ENCODE measurements around the gene CD300LG.
"Not testable (repeated sequence)": the region's sequence is repeated elsewhere in the genome, so short reads cannot be mapped to it uniquely, and the experiment has no call there.

Gene CD300LG

GRCh38 chr17:43846963-43847371 lies at the start of gene CD300LG:
TSS of gene CD300LG (plus strand) at chr17:43847176. CDS start at chr17:43847217, 41 bp downstream.
- DNase-seq (ENCODE audit: low spot score): no peak

GRCh38 chr17:43798024-43798423 lies 49.0 kb upstream of the CD300LG start:
- DNase-seq (ENCODE audit: low spot score): not testable (repeated sequence)

- DNase-seq (ENCODE audit: low spot score): no peak
These were observed 47.9 kb upstream of the CD300LG start for GRCh38 chr17:43799047-43799446.

GRCh38 chr17:43800736-43801135 lies 46.2 kb upstream of the CD300LG start:
- DNase-seq (ENCODE audit: low spot score): no peak

- DNase-seq (ENCODE audit: low spot score): no peak
These were observed 45.1 kb upstream of the CD300LG start for GRCh38 chr17:43801844-43802243.

GRCh38 chr17:43803758-43804157 lies 43.2 kb upstream of the CD300LG start:
- no peak for DNase-seq (ENCODE audit: low spot score)

GRCh38 chr17:43805117-43805516 lies 41.9 kb upstream of the CD300LG start:
- DNase-seq (ENCODE audit: low spot score): no peak

GRCh38 chr17:43808076-43808475 lies 38.9 kb upstream of the CD300LG start:
- no peak for DNase-seq (ENCODE audit: low spot score)

- no peak for DNase-seq (ENCODE audit: low spot score)
These were observed 37.9 kb upstream of the CD300LG start for GRCh38 chr17:43809121-43809520.

- DNase-seq (ENCODE audit: low spot score): no peak
These were observed 36.7 kb upstream of the CD300LG start for GRCh38 chr17:43810226-43810715.

GRCh38 chr17:43810823-43811222 lies 36.2 kb upstream of the CD300LG start:
- no peak for DNase-seq (ENCODE audit: low spot score)

- no peak for DNase-seq (ENCODE audit: low spot score)
These were observed 34.3 kb upstream of the CD300LG start for GRCh38 chr17:43812396-43813265.

GRCh38 chr17:43813386-43813785 lies 33.6 kb upstream of the CD300LG start:
- no peak for DNase-seq (ENCODE audit: low spot score)

- no peak for DNase-seq (ENCODE audit: low spot score)
These were observed 33.0 kb upstream of the CD300LG start for GRCh38 chr17:43814026-43814425.

GRCh38 chr17:43814714-43815113 lies 32.3 kb upstream of the CD300LG start:
- peak; percentile 70 for DNase-seq (ENCODE audit: low spot score)

- DNase-seq (ENCODE audit: low spot score): no peak
These were observed 30.3 kb upstream of the CD300LG start for GRCh38 chr17:43816336-43817320.

GRCh38 chr17:43817826-43818225 lies 29.1 kb upstream of the CD300LG start:
- DNase-seq (ENCODE audit: low spot score): no peak

GRCh38 chr17:43818966-43819365 lies 28.0 kb upstream of the CD300LG start:
- no peak for DNase-seq (ENCODE audit: low spot score)

GRCh38 chr17:43820759-43821158 lies 26.2 kb upstream of the CD300LG start:
- DNase-seq (ENCODE audit: low spot score): no peak

- no peak for DNase-seq (ENCODE audit: low spot score)
These were observed 24.3 kb upstream of the CD300LG start for GRCh38 chr17:43822570-43823190.

- DNase-seq (ENCODE audit: low spot score): no peak
These were observed 23.5 kb upstream of the CD300LG start for GRCh38 chr17:43823350-43824084.

All from AG08396 (cell line).